Measurements from ENCODE around the gene NPTN.

DNA sequence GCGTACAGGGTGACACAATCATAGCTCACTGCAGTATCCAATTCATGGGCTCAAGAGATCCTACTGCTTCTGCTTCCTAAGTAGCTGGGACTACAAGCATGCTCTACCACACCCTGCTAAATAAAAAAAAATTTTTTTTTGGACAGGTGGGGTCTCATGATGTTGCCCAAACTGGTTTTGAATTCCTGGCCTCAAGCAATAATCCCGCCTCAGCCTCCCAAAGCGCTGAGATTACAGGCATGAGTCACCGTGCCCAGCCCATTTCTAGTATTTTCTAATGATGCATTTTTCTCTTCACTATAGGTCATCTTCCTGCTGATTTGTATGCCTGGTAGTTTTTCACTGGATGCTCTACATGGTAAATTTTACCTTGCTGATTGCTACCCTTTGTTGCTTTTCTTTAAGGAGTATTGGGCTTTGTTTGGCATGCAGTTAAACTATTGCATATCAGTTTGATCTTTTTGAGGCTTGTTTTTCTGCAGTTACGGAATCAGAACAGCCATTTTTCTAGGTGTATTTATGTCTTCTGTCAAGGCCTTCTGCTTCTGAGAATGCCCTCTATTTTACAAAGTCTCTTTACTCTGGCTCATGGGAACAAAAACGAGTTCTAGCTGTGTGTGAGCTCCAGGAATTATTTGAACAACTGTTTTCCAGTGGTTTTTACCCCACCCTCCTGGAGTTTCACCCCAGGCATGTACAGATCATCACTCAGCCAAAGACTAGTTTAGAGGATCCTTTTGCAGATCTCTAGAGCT, 14.2 kb upstream of the NPTN start:
- TF ChIP-seq ZNF8 (CRISPR knock-in tag; IDR thresholded peaks at IDR 0.05) (no peak), PATZ1 (CRISPR knock-in tag; IDR thresholded peaks at IDR 0.05; ENCODE audit: borderline replicate concordance) (no peak), ZNF70 (CRISPR knock-in tag; IDR thresholded peaks at IDR 0.05) (no peak), PPARA (CRISPR knock-in tag; IDR thresholded peaks at IDR 0.05; ENCODE audit: borderline replicate concordance) (no peak), SNAI2 (CRISPR knock-in tag; IDR thresholded peaks at IDR 0.05) (no peak), RARB (CRISPR knock-in tag; IDR thresholded peaks at IDR 0.05) (no peak), CSRNP3 (CRISPR knock-in tag; IDR thresholded peaks at IDR 0.05) (no peak), ZNF565 (CRISPR knock-in tag; conservative IDR thresholded peaks at IDR 0.05; ENCODE audit: low read depth) (no peak), ZFP3 (CRISPR knock-in tag; IDR thresholded peaks at IDR 0.05) (no peak)
- TF ChIP-seq, protein P1, sequence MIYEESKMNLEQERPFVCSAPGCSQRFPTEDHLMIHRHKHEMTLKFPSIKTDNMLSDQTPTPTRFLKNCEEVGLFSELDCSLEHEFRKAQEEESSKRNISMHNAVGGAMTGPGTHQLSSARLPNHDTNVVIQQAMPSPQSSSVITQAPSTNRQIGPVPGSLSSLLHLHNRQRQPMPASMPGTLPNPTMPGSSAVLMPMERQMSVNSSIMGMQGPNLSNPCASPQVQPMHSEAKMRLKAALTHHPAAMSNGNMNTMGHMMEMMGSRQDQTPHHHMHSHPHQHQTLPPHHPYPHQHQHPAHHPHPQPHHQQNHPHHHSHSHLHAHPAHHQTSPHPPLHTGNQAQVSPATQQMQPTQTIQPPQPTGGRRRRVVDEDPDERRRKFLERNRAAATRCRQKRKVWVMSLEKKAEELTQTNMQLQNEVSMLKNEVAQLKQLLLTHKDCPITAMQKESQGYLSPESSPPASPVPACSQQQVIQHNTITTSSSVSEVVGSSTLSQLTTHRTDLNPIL (CRISPR knock-in tag; IDR thresholded peaks at IDR 0.05; ENCODE audit: low read depth) = no peak
